ENCODE data around the gene CALCOCO1. TPM values are rescaled to one million over a fixed set of nuclear protein-coding genes. Genes with fewer than 3 reads are reported as not detected.
"Not testable (repeated sequence)": the region's sequence is repeated elsewhere in the genome, so short reads cannot be mapped to it uniquely, and the experiment has no call there.

Gene CALCOCO1
- total RNA-seq, 1 experiment from 2014 or later: 43.6 TPM

DNA sequence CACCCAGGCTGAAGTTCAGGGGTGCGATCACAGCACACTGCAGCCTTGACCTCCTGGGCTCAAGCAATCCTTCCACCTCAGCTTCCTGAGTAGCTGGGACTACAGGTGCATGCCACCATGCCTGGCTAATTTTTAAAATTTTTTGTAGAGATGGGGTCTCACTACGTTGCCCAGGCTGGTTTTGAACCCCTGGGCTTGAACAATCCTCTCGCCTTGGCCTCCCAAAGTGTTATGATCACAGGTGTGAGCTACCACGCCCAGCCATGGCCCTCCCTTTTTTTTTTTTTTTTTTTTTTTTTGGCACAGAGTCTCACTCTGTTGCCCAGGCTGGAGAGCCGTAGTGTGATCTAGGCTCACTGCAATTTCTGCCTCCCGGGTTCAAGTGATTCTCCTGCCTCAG, 8.7 kb downstream of the CALCOCO1 start:
- DNase-seq (ENCODE audit: low read depth, low spot score); in situ Hi-C loops (cut with HindIII; ENCODE audit: low pct_unique_long_range_greater_than_20kb, low sequenced_read_pairs): not testable (repeated sequence)

DNA sequence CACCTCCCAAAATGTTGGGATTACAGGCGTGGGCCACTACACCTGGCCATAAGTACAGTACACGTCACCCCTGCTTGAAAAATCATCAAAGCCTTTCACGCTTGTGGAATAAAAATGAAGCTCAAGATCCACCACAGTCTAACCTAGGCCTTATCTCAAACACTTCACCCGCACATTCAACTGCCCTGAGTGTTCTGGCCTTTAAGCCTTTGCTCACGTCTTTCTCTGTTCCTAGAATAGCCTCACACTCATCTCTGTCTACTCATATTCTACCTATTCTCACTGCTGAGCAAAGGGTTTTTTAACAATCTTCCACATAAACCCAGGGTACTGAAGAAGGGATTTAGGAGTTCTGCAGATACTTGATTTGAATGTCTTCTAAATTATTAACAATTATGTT, 9.9 kb downstream of the CALCOCO1 start:
- DNase-seq (ENCODE audit: low read depth, low spot score): no peak
- in situ Hi-C loops (cut with HindIII; ENCODE audit: low pct_unique_long_range_greater_than_20kb, low sequenced_read_pairs): no loop called here

DNA sequence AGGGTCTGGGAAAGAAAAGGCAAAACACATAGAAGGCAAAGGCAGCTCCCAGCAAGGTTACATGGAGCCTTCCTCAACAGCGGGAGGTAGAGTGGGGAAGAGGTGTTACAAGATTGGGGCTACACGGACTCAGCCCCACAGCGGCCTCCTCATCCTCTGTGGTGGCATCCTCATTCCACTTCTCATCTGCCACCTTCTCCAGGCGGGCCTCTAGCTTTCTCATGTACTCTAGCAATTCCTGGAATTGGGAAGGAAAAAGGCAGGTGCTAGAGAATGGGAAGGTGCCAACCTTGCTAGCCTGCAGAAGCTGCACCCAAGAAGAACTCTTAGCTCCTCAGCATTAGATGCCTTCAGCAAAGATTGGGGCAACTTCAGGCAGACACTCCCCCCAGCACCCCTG, 13.2 kb downstream of the CALCOCO1 start:
- in situ Hi-C loops (cut with HindIII; ENCODE audit: low pct_unique_long_range_greater_than_20kb, low sequenced_read_pairs): no loop called here
- DNase-seq (ENCODE audit: low read depth, low spot score): no peak

DNA sequence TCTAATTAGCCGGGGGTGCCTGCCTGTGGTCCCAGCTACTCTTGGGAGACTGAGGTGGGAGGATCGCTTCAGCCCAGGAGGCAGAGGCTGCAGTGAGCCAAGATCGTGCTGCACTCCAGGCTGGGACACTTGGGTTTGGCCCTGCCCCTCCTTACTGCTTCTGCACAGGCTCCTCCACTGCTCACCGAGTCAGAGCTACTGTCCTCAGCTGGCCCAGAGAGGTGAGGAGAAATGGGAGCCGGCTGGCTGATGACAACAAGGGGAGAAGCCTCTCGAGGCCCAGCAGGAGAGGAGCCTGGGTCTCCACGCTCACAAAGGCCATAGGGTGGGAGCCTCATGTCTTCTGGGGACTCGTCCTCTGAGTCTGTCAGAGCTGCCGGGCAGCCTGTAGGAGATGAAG, 13.7 kb downstream of the CALCOCO1 start:
- DNase-seq (ENCODE audit: low read depth, low spot score): no peak
- in situ Hi-C loops (cut with HindIII; ENCODE audit: low pct_unique_long_range_greater_than_20kb, low sequenced_read_pairs): no loop called here

DNA sequence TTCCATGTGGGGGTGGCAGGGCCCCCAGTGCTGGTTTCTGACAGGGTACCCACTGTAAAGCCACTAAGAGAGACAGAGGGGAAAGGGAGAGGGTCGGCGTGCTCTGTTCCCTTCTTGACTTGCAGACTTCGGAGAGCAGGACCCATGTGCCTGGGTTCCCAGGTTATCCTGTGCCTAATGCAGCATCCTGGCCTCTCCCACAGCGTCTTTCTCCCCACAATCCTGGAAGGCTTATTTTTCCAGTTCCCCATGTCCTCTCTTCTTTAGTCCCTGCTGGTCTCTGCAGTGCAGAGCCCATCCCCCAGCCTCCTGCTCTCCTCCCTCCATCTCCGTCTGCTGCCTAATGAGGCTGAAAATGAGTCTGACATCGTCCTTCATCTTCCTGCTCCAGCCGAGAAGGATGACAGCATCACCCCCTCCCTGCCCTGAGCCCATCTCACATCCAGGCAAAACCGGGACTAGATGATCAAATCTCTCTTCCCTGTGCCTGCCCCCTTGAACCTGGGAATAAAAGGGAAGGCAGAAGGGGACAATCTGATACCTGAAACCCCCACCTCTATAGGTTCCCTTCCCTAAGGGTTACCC, 15.1 kb downstream of the CALCOCO1 start:
- in situ Hi-C loops (cut with HindIII; ENCODE audit: low pct_unique_long_range_greater_than_20kb, low sequenced_read_pairs): no loop called here
- no peak for DNase-seq (ENCODE audit: low read depth, low spot score)

DNA sequence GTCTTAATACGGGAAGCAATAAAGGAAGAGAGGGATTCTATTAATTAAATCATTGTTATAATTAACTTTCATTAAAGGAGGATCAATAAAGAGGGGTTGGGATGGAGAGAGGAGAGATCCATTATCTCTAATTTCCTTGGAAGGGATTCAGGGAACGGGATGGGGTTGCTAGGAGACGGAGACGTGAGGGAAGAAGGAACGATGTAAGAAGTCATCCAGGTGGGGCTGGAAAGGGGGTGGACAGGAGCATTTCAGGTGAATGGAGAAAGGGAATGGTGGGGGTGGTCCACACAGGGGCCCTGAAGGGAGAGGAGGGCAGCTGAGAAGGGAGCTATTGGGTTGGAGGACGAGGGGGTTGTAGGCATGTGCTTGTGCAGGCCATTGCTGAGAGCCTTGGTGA, 17.2 kb downstream of the CALCOCO1 start:
- in situ Hi-C loops (cut with HindIII; ENCODE audit: low pct_unique_long_range_greater_than_20kb, low sequenced_read_pairs): no loop called here
- no peak for DNase-seq (ENCODE audit: low read depth, low spot score)

DNA sequence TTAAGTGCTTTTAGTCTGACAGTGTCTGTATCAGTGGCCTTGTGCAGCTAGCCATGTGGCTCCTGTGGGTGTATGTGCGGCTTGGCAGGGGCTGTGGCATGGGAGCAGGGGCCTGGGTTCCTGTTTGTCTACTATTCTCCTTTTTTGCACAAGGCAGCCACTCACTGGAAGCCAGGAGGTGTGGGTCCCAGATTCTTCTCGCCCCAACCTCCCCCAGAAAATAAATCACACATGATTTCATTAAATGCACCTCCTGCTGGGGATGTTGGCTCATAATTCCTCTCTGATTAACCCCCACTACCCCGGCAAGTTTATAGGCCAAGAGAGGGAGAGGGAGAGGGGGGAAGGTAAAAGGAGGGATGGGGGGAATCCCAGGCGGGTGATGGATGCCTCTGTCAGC, 17.6 kb downstream of the CALCOCO1 start:
- DNase-seq (ENCODE audit: low read depth, low spot score): no peak
- in situ Hi-C loops (cut with HindIII; ENCODE audit: low pct_unique_long_range_greater_than_20kb, low sequenced_read_pairs): no loop called here

DNA sequence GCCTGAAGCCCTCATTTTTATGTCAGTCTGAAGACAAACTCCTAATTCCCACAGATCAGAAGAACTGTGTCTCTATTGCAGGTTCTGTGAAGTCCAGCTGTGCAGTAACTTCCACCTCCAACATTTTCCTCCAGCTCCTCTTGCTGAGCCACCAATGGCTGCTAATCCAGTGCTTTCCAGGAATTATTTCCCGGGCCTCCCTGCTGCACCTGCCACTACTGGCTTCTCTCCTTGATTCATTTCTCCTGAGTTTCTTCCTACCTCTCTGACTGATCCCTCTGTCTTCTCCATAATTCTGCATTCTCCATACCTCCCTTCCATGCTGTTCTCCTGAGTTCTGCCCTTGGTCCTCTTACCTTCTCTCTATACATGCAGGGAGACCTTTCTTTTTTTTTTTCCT, 21.2 kb downstream of the CALCOCO1 start:
- no peak for DNase-seq (ENCODE audit: low read depth, low spot score)
- in situ Hi-C loops (cut with HindIII; ENCODE audit: low pct_unique_long_range_greater_than_20kb, low sequenced_read_pairs): no loop called here

DNA sequence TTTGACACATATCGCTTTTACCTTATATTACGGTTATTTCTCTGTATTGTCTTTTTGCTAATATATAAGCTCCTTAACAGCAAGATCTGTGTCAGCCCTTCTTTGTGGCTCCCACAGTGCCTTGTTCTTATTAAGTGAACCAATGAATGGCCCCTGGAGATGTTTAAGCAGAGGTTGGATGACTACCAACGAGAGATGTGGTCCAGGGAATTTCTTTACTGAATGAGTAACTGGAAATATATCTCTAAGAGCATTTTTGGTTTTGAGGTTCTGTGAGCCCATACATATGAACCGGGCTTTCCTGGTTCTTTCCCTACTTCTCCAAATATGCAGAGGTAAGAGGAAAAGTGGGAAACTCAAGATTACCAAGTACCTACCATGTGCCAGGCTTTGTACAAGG, 23.5 kb downstream of the CALCOCO1 start:
- DNase-seq (ENCODE audit: low read depth, low spot score): no peak
- in situ Hi-C loops (cut with HindIII; ENCODE audit: low pct_unique_long_range_greater_than_20kb, low sequenced_read_pairs): no loop called here

DNA sequence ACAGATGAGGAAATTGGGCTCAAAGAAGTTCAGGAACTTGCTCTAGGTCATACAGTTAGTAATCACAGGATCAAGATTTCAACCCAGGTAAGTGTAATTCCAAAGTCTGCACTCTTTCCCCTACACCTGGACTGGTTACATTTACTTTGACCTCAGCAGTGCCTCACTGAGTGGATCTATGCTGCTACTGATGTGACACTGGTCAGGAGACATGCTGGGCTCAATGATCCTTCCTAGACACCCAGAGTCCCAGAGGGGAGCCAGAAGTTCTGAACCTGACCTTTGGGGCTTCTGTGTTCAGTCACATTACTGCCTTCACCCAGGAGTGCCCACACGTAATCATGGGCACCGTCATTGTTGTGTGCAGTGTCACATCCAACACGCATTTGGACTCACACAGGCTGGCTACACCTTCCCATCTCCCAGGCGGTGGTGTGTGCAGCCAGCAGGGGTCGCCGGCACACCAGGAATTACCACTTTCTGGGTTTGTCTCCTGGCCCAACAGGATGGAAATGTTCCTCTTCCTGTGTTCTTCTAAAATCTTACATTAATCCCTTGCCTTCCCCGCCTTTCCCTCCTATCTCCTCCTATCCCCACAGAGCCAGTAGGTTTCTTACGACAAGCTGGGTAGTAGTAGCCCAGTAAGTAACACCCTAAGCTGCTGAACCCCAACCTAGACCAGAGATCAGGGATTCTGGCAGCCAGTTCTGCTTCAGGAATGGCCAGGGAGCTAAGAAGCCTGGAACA, 25.6 kb downstream of the CALCOCO1 start:
- in situ Hi-C loops (cut with HindIII; ENCODE audit: low pct_unique_long_range_greater_than_20kb, low sequenced_read_pairs): no loop called here
- DNase-seq (ENCODE audit: low read depth, low spot score): peak; percentile 76

DNA sequence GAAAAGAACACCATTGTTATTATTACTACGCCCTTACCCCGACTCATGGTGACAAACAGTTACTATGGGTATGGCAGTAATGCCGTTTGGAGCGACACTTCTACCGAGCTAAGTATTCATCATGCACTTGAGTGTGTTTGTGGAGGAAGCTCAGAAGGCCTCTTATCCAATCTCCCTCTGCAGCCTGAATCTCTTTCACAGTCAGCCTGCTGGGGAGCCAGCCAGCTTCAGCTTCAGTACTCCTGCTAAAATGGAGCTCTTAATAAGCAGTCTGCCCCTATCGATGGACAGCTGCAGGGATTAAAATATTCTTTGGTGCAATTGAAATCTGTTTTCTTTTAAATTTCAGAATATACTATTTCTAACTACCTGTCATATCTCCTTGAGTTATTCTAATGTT, 26.7 kb downstream of the CALCOCO1 start:
- DNase-seq (ENCODE audit: low read depth, low spot score): no peak
- in situ Hi-C loops (cut with HindIII; ENCODE audit: low pct_unique_long_range_greater_than_20kb, low sequenced_read_pairs): no loop called here

DNA sequence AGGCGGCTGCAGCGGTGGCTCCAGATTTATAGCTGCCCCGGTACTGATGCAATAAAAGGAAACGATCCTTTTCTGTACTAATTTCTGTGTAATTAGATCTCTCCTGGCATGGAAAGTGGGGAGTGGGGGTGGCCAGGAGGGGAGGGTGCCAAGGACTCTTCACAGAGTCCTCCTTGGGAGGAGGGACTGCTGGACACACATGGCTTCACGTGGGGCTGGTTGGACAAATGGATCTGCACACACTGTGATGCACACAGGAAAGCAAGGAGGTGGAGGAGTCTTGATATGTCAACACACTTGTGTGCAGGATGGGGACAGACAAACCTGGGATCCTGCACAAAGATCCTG, 27.6 kb downstream of the CALCOCO1 start:
- in situ Hi-C loops (cut with HindIII; ENCODE audit: low pct_unique_long_range_greater_than_20kb, low sequenced_read_pairs): no loop called here
- no peak for DNase-seq (ENCODE audit: low read depth, low spot score)

DNA sequence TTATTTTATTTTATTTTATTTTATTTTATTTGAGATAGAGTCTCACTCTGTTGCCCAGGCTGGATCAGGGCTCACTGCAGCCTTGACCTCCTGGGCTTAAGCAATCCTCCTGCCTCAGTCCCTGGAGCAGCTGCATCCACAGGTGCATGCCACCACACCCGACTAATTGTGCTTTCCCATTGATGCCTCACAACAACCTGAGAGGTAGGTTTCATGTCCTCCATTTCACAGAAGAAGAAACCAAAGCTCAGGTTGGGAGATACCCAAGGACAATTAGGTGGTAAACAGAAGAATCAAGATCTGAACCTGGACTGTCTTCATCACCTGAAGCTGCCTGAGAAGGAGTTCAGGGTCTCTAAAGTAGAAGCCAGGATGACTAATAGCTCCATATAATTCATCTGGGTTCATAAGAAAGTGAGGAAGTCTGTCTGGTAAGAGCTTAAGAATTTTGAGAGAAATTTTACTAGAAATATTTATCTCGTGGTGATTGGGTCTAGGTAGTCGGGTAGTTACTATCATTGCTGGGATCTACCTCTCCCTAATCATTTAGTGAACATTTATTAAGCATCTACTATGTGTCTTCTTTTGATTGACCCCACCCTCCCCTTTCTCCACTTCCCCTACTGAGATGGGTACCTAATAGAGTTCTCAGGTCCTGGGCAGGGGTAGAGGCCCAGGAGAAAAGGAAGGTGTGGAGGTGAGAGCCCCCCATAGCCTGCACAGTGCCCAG, 28.1 kb downstream of the CALCOCO1 start:
- in situ Hi-C loops (cut with HindIII; ENCODE audit: low pct_unique_long_range_greater_than_20kb, low sequenced_read_pairs): no loop called here
- DNase-seq (ENCODE audit: low read depth, low spot score): no peak

DNA sequence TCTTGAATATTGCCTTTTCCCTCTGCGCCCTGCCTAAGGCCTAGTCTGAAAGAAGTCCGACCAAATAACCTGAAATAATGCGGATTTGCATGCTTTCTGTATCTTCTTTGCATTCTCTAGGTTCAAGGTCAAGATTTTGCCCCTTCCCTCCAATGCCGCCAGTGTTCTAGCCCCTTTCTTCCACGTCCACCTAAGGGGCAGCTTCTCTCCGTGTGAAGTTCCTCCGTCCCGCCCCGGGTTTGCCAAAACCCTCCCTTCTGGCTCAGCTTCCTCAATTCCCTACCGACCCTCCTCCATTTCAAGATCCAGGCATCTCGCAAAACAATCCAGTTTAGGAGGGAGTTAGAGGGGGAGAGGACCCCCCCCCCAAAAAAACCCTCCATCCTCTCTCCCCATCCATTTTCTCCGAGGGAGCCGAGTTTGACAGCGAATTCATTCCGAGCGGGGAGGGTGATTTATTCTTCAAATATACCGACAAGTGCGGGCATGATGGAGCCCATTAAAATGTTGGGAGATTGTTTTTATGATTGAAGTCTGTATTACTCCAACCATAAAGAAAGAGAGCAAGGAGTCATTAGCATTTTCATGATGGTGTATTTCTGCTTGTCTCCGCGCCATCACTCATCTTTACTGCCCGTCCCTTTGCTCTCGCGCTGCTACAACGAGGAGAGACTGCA, 30.5 kb downstream of the CALCOCO1 start:
- in situ Hi-C loops (cut with HindIII; ENCODE audit: low pct_unique_long_range_greater_than_20kb, low sequenced_read_pairs): no loop called here
- DNase-seq (ENCODE audit: low read depth, low spot score): no peak

DNA sequence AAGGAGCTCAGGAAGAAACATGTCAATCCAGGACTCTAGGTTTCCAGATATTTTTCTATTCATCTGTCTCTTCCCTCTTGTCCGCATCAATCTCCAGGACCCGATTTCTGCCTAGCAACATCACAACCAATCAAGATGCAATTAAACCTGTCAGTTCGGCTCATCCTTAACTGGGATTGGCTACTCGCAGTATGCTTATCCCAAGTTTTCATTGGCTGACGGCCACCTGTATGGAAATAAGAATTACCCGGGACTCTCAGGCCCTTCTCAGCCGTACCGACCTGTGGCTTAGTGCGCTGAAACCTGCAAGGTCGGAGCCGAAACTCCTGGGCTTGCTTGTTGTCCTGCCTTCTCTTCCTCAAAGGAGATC, 31.0 kb downstream of the CALCOCO1 start:
- in situ Hi-C loops (cut with HindIII; ENCODE audit: low pct_unique_long_range_greater_than_20kb, low sequenced_read_pairs): no loop called here

DNA sequence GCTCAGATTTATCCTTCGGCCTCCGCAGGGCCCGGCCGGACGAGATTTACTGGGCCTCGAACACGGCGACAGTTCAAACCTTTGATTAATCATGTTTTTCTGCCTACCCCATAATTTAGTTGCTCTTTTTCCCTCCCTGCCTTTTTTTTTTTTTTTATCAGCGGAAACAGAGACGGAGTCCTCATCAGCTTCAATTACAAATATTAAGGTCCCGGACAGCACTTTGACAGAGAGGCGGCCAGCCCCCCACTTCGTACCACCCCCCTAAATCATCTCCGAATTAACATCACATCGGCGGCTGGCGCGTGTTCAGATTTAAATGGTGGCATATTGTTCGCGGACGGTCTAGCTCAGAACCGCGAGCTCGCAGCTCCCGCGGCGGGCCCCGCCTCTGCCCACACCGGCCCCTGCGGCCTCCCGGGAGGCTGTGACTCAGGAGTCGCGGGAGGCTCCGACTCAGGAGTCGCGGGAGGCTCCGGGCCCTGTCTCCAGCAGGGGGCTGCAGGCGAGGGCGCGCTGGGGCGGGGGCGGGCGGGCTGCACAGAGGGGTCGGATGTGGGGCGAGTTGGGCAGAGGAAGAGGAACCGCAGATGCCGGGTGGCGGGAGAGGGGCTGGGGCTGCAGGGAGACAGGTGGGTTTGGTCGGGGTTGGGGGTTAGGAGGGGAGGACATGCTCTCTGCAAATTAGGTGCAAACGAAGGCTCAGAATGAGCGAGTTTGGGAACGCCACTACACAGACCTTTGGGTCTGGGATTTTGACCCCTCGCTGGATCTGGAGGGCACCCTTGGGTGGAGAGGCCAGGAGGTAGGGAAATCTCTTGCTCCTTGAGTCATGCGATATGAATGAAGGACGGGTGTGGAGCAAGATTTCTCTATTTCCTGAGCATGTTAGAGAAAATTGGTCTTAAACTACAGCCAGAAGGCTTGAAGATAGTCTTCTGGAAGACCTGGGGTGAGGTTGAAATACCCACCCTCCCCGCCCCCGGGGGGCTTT, 31.8 kb downstream of the CALCOCO1 start:
- in situ Hi-C loops (cut with HindIII; ENCODE audit: low pct_unique_long_range_greater_than_20kb, low sequenced_read_pairs): no loop called here
- no peak for DNase-seq (ENCODE audit: low read depth, low spot score)

More for the DNA sequence above, 31.0 kb downstream of the CALCOCO1 start:
- DNase-seq (ENCODE audit: low read depth, low spot score): peak; percentile 96

DNA sequence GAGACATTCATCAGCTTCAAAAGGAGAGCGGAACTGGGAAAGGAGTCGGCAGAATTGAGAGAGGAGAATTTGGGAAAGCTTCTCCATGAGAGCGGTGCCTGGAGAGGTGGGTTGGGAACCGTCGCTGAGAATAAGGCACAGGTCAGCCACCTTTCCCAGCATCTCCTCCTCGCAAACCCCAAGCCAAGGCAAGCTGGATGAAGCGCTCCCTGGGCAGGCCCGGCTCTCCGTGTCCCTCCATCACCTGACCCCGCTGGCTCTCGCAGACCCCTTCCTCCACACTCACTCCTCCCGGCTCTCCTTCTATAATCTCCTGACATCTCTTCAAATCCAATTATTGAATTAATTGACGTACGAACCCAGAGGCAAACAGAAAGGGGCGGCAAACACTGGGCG, 32.5 kb downstream of the CALCOCO1 start:
- in situ Hi-C loops (cut with HindIII; ENCODE audit: low pct_unique_long_range_greater_than_20kb, low sequenced_read_pairs): no loop called here
- no peak for DNase-seq (ENCODE audit: low read depth, low spot score)
